KOPT-K1 (cell line): Measurements from ENCODE around the gene NT5C1A.

Experiments used
- H3K27ac ChIP-seq: fragments of 200-600 bp; sonication (generic); 2 replicates; pipeline ENCODE4 v1.5.1; 2016; ENCODE audit warnings: antibody characterized with exemption, mild to moderate bottlenecking, low read depth, low read length; ENCODE audit not compliant: poor library complexity, severe bottlenecking
- H3K36me3 ChIP-seq: fragments of 200-600 bp; sonication (generic); 2 replicates; pipeline ENCODE4 v1.5.1; 2017; ENCODE audit warnings: antibody characterized with exemption, mild to moderate bottlenecking, low read length, moderate library complexity; ENCODE audit not compliant: insufficient read depth
- H3K9me3 ChIP-seq: fragments of 200-600 bp; sonication (generic); 2 replicates; pipeline ENCODE4 v1.5.1; 2017; ENCODE audit warnings: antibody characterized with exemption, low read length, mild to moderate bottlenecking; ENCODE audit not compliant: insufficient read depth, poor library complexity, severe bottlenecking

The NT5C1A gene

GRCh38 chr1:39694026-39694425, 22.1 kb upstream of the NT5C1A start:
- no peaks in the 10 kb centered on the region for H3K36me3 ChIP-seq
- H3K27ac ChIP-seq = no peak overlapping the region
- H3K9me3 ChIP-seq = peaks cover 3% of the 10 kb centered on the region

- Histone ChIP-seq H3K9me3 (no peaks in the 10 kb centered on the region), H3K36me3 (no peaks in the 10 kb centered on the region), H3K27ac (no peak overlapping the region)
Measured at GRCh38 chr1:39692152-39693074, 20.5 kb upstream of the NT5C1A start.

GRCh38 chr1:39691383-39692151, 19.7 kb upstream of the NT5C1A start, which contains the start of gene HPCAL4:
HPCAL4 (minus strand) TSS chr1:39691433; CDS start chr1:39684603, 6,830 bp downstream.
- H3K27ac ChIP-seq = no peak within 1 kb of the TSS
- no peaks in the 10 kb centered on the region for H3K36me3 ChIP-seq
- H3K9me3 ChIP-seq = no peaks in the 10 kb centered on the region

GRCh38 chr1:39690794-39691382, 19.0 kb upstream of the NT5C1A start:
- no peaks in the 10 kb centered on the region for H3K9me3 ChIP-seq
- no peaks in the 10 kb centered on the region for H3K36me3 ChIP-seq
- no peak overlapping the region for H3K27ac ChIP-seq

GRCh38 chr1:39690225-39690624, 18.3 kb upstream of the NT5C1A start:
- H3K27ac ChIP-seq = no peak overlapping the region
- no peaks in the 10 kb centered on the region for H3K9me3 ChIP-seq
- H3K36me3 ChIP-seq = no peaks in the 10 kb centered on the region

- Histone ChIP-seq H3K27ac (no peak overlapping the region), H3K9me3 (no peaks in the 10 kb centered on the region), H3K36me3 (no peaks in the 10 kb centered on the region)
Measured at GRCh38 chr1:39689635-39690034, 17.7 kb upstream of the NT5C1A start.

- no peaks in the 10 kb centered on the region for H3K9me3 ChIP-seq
- no peaks in the 10 kb centered on the region for H3K36me3 ChIP-seq
- no peak overlapping the region for H3K27ac ChIP-seq
Measured at GRCh38 chr1:39689214-39689613, 17.3 kb upstream of the NT5C1A start.

- Histone ChIP-seq H3K27ac (no peak overlapping the region), H3K36me3 (no peaks in the 10 kb centered on the region), H3K9me3 (no peaks in the 10 kb centered on the region)
Measured at GRCh38 chr1:39688706-39689105, 16.8 kb upstream of the NT5C1A start.

GRCh38 chr1:39687243-39687642, 15.3 kb upstream of the NT5C1A start:
- Histone ChIP-seq H3K27ac (no peak overlapping the region), H3K36me3 (no peaks in the 10 kb centered on the region), H3K9me3 (no peaks in the 10 kb centered on the region)

GRCh38 chr1:39685071-39685470, 13.2 kb upstream of the NT5C1A start:
- no peaks in the 10 kb centered on the region for H3K36me3 ChIP-seq
- H3K27ac ChIP-seq = no peak overlapping the region
- no peaks in the 10 kb centered on the region for H3K9me3 ChIP-seq

GRCh38 chr1:39684313-39684664, 12.4 kb upstream of the NT5C1A start:
- H3K36me3 ChIP-seq = no peaks in the 10 kb centered on the region
- no peak overlapping the region for H3K27ac ChIP-seq
- H3K9me3 ChIP-seq = no peaks in the 10 kb centered on the region

GRCh38 chr1:39683591-39684312, 11.8 kb upstream of the NT5C1A start:
- no peak overlapping the region for H3K27ac ChIP-seq
- no peaks in the 10 kb centered on the region for H3K36me3 ChIP-seq
- H3K9me3 ChIP-seq = no peaks in the 10 kb centered on the region

- Histone ChIP-seq H3K27ac (no peak overlapping the region), H3K9me3 (no peaks in the 10 kb centered on the region), H3K36me3 (no peaks in the 10 kb centered on the region)
Measured at GRCh38 chr1:39681999-39682398, 10.1 kb upstream of the NT5C1A start.

GRCh38 chr1:39681294-39681693, 9.4 kb upstream of the NT5C1A start:
- H3K9me3 ChIP-seq = no peaks in the 10 kb centered on the region
- no peak overlapping the region for H3K27ac ChIP-seq
- no peaks in the 10 kb centered on the region for H3K36me3 ChIP-seq

GRCh38 chr1:39680751-39681150, 8.8 kb upstream of the NT5C1A start:
- no peak overlapping the region for H3K27ac ChIP-seq
- no peaks in the 10 kb centered on the region for H3K9me3 ChIP-seq
- H3K36me3 ChIP-seq = no peaks in the 10 kb centered on the region
